Endothelial cell of umbilical vein (primary cell): ENCODE results near the gene ZFPM1. TPM values are rescaled to one million over a fixed set of nuclear protein-coding genes. Genes with fewer than 3 reads are reported as not detected.

Source experiments
- BruUV-seq: library from RNA; stranded (reverse); fragments of 400-500 nt; replicated peaks from 2 replicates; lab custom pipeline; 2021; lab: Mats Ljungman, UMichigan
- CTCF ChIA-PET: fragments of 300-600, 350-600 bp; sonication (Branson Sonifier 250); formaldehyde crosslinking; loops from one replicate; lab custom pipeline; 2021; ENCODE audit warnings: antibody characterized with exemption, inconsistent platforms; lab: Charles Lee
- POLR2A ChIA-PET: fragments of 300-600, 350-600 bp; sonication (Branson Sonifier 250); formaldehyde crosslinking; loops from one replicate; lab custom pipeline; 2021; ENCODE audit warnings: antibody characterized with exemption, inconsistent platforms; lab: Charles Lee
- DNase-seq: peaks from one replicate; pipeline ENCODE4 v3.0.0-alpha.2; 2011; ENCODE audit warnings: low read depth, low spot score
- FAIRE-seq: peaks from 2 replicates; lab custom pipeline; 2011; peaks lifted over from hg19 to GRCh38; lab: Jason Lieb, UNC
- H2AFZ ChIP-seq: 2 replicates; pipeline ENCODE4 v1.6.0; 2012; ENCODE audit warnings: low read depth, low read length, control low read depth, inconsistent platforms
- H3K27ac ChIP-seq: 2 replicates; pipeline ENCODE4 v1.5.1; 2011; ENCODE audit warnings: low read depth, mild to moderate bottlenecking, control low read depth, low read length, moderate library complexity; ENCODE audit not compliant: insufficient read depth
- H3K27me3 ChIP-seq, 2 experiments: 2 replicates each; pipeline versions ENCODE4 v1.6.0 to v1.6.1; 2011; ENCODE audit warnings: low read length in 2 of 2, mixed read lengths in 1 of 2; ENCODE audit not compliant: control insufficient read depth in 2 of 2, insufficient read depth in 2 of 2
- H3K36me3 ChIP-seq, 2 experiments: 2 replicates in 1 of 2; 3 replicates in 1 of 2; pipeline ENCODE4 v1.5.1; 2011; ENCODE audit warnings: low read length in 2 of 2, mild to moderate bottlenecking in 1 of 2, moderate library complexity in 1 of 2; ENCODE audit not compliant: control insufficient read depth in 2 of 2, insufficient read depth in 2 of 2; ENCODE audit errors: extremely low read depth in 1 of 2
- H3K4me1 ChIP-seq: 3 replicates; pipeline ENCODE4 v1.5.1; 2011; ENCODE audit warnings: mild to moderate bottlenecking, low read length; ENCODE audit not compliant: control insufficient read depth, insufficient read depth; ENCODE audit errors: extremely low read depth
- H3K4me2 ChIP-seq: 2 replicates; pipeline ENCODE4 v1.6.1; 2011; ENCODE audit warnings: low read length, control low read depth, mixed read lengths; ENCODE audit not compliant: insufficient read depth
- H3K4me3 ChIP-seq, 3 experiments: fragments of 200-600 bp in 1 of 3; sonication (generic), shearing (Covaris generic) in 1 of 3; replicated peaks in 1 of 3; 2 replicates each; pipeline ENCODE4 v1.5.1; 2011 to 2016; ENCODE audit warnings: control low read depth in 3 of 3, low read length in 3 of 3, mild to moderate bottlenecking in 2 of 3, inconsistent platforms in 1 of 3, low read depth in 1 of 3, moderate library complexity in 1 of 3; ENCODE audit not compliant: insufficient read depth in 1 of 3
- H3K79me2 ChIP-seq: 2 replicates; pipeline ENCODE4 v1.6.0; 2012; ENCODE audit warnings: low read length, inconsistent platforms; ENCODE audit not compliant: control insufficient read depth, insufficient read depth
- H3K9ac ChIP-seq: replicated peaks from 2 replicates; pipeline ENCODE3; 2011; ENCODE audit warnings: low read length, control low read depth; ENCODE audit not compliant: insufficient read depth; ENCODE audit errors: extremely low read depth
- H3K9me1 ChIP-seq: replicated peaks from 3 replicates; pipeline ENCODE4 v1.6.0; 2011; ENCODE audit warnings: mild to moderate bottlenecking, low read length; ENCODE audit not compliant: control insufficient read depth, insufficient read depth; ENCODE audit errors: extremely low read depth
- H3K9me3 ChIP-seq: replicated peaks from 2 replicates; pipeline ENCODE4 v1.5.1; 2012; ENCODE audit warnings: low read length, inconsistent platforms; ENCODE audit not compliant: control insufficient read depth, insufficient read depth
- H4K20me1 ChIP-seq: replicated peaks from 2 replicates; pipeline ENCODE3; 2011; ENCODE audit warnings: mild to moderate bottlenecking, low read length; ENCODE audit not compliant: control insufficient read depth, insufficient read depth; ENCODE audit errors: extremely low read depth
- EZH2 ChIP-seq: IDR thresholded peaks from 2 replicates; pipeline ENCODE4 v1.6.1; 2012; ENCODE audit warnings: borderline replicate concordance, low read depth, mild to moderate bottlenecking, moderate library complexity, low read length, inconsistent platforms; ENCODE audit not compliant: severe bottlenecking
- FOS ChIP-seq: IDR thresholded peaks from 2 replicates; pipeline ENCODE4 v1.6.1; 2011; ENCODE audit warnings: mild to moderate bottlenecking, low read length, moderate library complexity, borderline replicate concordance; ENCODE audit not compliant: insufficient read depth
- GATA2 ChIP-seq: IDR thresholded peaks from 2 replicates; pipeline ENCODE4 v1.7.0; 2011; ENCODE audit warnings: low read depth, mild to moderate bottlenecking, moderate library complexity, mixed read lengths, low read length; ENCODE audit not compliant: insufficient read length, insufficient read depth
- JUN ChIP-seq: IDR thresholded peaks from 2 replicates; pipeline ENCODE4 v1.6.1; 2011; ENCODE audit warnings: borderline replicate concordance, low read depth; ENCODE audit not compliant: insufficient read length, insufficient read depth
- MYC ChIP-seq: IDR thresholded peaks from one replicate; pipeline ENCODE4 v1.6.1; 2011; ENCODE audit warnings: mild to moderate bottlenecking, low read depth, low read length
- POLR2A ChIP-seq: IDR thresholded peaks from 2 replicates; pipeline ENCODE4 v1.6.1; 2012; ENCODE audit warnings: low read depth, mild to moderate bottlenecking, control low read depth, low read length
- POLR2AphosphoS5 ChIP-seq: IDR thresholded peaks from 2 replicates; pipeline ENCODE4 v1.6.1; 2012; ENCODE audit warnings: low read depth, mild to moderate bottlenecking, control low read depth, low read length, moderate library complexity; ENCODE audit not compliant: insufficient read depth
- dilution Hi-C: fragments of 300-500 bp; cut with MboI; formaldehyde crosslinking; loops from one replicate; pipeline ENCODE4 v1.15.0; 2019; ENCODE audit warnings: low sequenced_read_pairs; ENCODE audit not compliant: extremely low pct_ligation_motif_present
- intact Hi-C: fragments of 100-400 bp; cut with micrococcal nuclease; formaldehyde crosslinking; loops from one replicate; pipeline ENCODE4 v1.10.0; 2022
- polyA plus RNA-seq, 4 experiments: library from polyadenylated mRNA; depleted of rRNA in 3 of 4; stranded (reverse) in 3 of 4; unstranded in 1 of 4; fragments of >200 nt; gene quantifications; 2 replicates each; pipeline versions ENCODE4 v1.2.1 to v1.2.3, GENCODE V29; 2011 to 2012; ENCODE audit warnings: missing spikeins in 1 of 4
- total RNA-seq: library from RNA; stranded (reverse); gene quantifications from 2 replicates; pipeline ENCODE4 v1.2.3, GENCODE V29; 2021
- TF ChIP-seq, protein P1 (sequence below): IDR thresholded peaks from 2 replicates; pipeline ENCODE4 v1.6.1; 2011; ENCODE audit not compliant: insufficient read depth, insufficient read length
- TF ChIP-seq, protein P2 (sequence below), 2 donors: IDR thresholded peaks; 1 replicate in 1 of 2; 2 replicates in 1 of 2; pipeline ENCODE4 v1.5.1; 2011; ENCODE audit warnings: low read length in 2 of 2, mild to moderate bottlenecking in 2 of 2, moderate library complexity in 2 of 2, control low read depth in 1 of 2, inconsistent platforms in 1 of 2, low read depth in 1 of 2; ENCODE audit not compliant: insufficient read depth in 1 of 2; ENCODE audit errors: extremely low read depth in 1 of 2

The ZFPM1 gene
- total and polyA plus RNA-seq, 2 donors (not counting 3 experiments of a cell fraction or from before 2014, with no cell fraction given) = 0.37 to 7.5 TPM

DNA sequence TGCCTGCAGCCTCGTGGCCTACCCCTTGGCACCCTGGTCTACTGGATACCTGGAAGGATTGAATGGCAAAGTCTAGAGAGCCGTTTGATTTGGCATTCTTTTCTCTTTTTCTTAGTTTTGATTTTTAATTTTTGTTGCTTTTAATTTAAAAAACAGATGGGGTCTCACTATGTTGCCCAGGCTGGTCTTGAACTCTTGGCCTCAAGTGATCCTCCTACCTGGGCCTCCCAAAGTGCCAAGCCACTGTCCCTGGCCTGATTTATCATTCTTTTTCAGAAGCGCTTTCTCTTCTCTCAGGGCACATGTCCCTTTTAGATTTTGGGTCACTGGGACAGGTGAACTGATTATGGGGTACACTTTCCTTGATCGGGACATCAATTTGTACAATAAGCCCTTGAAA, 128.0 kb downstream of the ZFPM1 start:
- Histone ChIP-seq H4K20me1 (no peaks in the 10 kb centered on the region), H3K79me2 (peaks cover 57% of the 10 kb centered on the region), H3K27me3 (no peaks in the 10 kb centered on the region), H3K9me3 (no peaks in the 10 kb centered on the region), H3K9ac (no peak overlapping the region), H3K36me3 (peaks cover 11 to 42% of the 10 kb centered on the region in 2 experiments), H3K27ac (no peak overlapping the region), H2AFZ (no peak overlapping the region), H3K4me3 (no peak overlapping the region), H3K9me1 (no peaks in the 10 kb centered on the region), H3K4me1 (no peaks in the 10 kb centered on the region), H3K4me2 (no peak overlapping the region)
- ChIA-PET CTCF (no interaction called here), POLR2A (no interaction called here)
- dilution Hi-C loops = no loop called here
- TF ChIP-seq, protein P1, sequence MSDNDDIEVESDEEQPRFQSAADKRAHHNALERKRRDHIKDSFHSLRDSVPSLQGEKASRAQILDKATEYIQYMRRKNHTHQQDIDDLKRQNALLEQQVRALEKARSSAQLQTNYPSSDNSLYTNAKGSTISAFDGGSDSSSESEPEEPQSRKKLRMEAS = no peak
- no peak for DNase-seq
- BruUV-seq = no TSS peak
- intact Hi-C loops = no loop called here
- no peak for FAIRE-seq

DNA sequence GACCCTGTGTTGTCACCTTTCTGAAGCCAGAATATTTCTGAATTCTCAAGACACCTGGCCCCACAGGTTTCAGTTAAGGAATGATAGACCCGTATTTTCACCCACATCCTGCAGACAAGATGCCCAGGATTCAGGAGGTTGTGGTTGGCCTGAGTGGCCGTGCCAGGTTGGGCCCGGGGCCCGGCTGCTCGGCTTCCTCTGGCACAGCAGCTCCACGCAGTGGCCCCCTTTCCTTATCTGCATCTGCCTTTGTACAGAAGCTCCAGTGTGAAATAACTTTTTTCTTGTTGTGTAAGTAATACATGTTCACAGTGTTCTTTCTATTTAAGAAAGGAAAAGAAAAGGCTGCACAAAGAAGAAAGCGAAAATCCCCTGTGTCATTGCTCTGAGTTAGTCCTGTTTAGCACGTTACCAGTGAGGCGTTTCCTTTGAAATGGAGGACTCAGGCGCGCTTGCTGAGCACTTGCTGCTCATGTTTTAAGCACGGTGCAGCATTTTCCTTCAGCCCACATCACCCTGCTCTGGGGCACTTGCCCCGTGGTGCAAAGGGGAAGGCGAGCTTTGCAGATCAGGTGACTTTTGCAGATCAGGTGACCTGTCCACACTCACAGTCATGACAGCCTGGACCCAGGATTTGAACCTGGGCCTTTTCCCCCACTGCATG, 130.0 kb downstream of the ZFPM1 start:
- dilution Hi-C loops = no loop called here
- H3K36me3 ChIP-seq = peaks cover 7 to 35% of the 10 kb centered on the region in 2 experiments
- ChIA-PET POLR2A (no interaction called here), CTCF (no interaction called here)
- H3K79me2 ChIP-seq = peaks cover 53% of the 10 kb centered on the region
- no TSS peak for BruUV-seq
- H3K4me1 ChIP-seq = no peaks in the 10 kb centered on the region
- no peak for TF ChIP-seq POLR2A
- TF ChIP-seq, protein P1 = no peak
- TF ChIP-seq POLR2AphosphoS5 = no peak
- TF ChIP-seq JUN = no peak
- no peak for TF ChIP-seq MYC
- TF ChIP-seq FOS = no peak
- TF ChIP-seq, protein P2, sequence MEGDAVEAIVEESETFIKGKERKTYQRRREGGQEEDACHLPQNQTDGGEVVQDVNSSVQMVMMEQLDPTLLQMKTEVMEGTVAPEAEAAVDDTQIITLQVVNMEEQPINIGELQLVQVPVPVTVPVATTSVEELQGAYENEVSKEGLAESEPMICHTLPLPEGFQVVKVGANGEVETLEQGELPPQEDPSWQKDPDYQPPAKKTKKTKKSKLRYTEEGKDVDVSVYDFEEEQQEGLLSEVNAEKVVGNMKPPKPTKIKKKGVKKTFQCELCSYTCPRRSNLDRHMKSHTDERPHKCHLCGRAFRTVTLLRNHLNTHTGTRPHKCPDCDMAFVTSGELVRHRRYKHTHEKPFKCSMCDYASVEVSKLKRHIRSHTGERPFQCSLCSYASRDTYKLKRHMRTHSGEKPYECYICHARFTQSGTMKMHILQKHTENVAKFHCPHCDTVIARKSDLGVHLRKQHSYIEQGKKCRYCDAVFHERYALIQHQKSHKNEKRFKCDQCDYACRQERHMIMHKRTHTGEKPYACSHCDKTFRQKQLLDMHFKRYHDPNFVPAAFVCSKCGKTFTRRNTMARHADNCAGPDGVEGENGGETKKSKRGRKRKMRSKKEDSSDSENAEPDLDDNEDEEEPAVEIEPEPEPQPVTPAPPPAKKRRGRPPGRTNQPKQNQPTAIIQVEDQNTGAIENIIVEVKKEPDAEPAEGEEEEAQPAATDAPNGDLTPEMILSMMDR (IDR thresholded peaks at IDR 0.05; ENCODE audit: extremely low read depth in 1 of 2, insufficient read depth in 1 of 2, low read depth in 1 of 2, low read length in 2 of 2) = no peak
- TF ChIP-seq GATA2 = no peak
- TF ChIP-seq EZH2 = no peak
- H3K27ac ChIP-seq = no peak overlapping the region
- FAIRE-seq (no peak), DNase-seq (no peak)
- no peaks in the 10 kb centered on the region for H4K20me1 ChIP-seq
- no peaks in the 10 kb centered on the region for H3K9me3 ChIP-seq
- intact Hi-C loops = no loop called here
- no peaks in the 10 kb centered on the region for H3K9me1 ChIP-seq
- no peak overlapping the region for H3K9ac ChIP-seq
- H3K27me3 ChIP-seq = no peaks in the 10 kb centered on the region
- no peak overlapping the region for H3K4me3 ChIP-seq
- no peak overlapping the region for H2AFZ ChIP-seq
- H3K4me2 ChIP-seq = no peak overlapping the region
